ENCODE results near the gene ANKUB1.

DNA sequence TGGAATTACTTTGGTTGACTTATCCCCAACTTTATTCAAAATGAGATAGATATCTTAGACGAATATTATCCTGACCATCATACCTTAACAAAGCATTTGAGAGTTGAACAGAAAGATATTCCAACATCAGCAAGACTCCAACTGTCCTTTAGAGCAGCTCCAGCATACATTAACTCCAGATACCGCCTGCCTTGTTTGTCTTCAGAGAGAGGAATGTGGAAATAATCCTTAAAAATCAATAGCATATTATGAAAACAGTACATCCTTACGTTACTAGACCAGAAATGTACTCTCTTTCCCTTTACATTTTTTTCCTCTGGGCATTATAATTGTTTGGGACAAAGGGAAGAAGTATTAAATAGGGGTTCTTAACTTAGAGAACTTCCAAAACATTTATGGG lies 1.7 kb downstream of the ANKUB1 start:
- TF ChIP-seq MYC (IDR thresholded peaks at IDR 0.05; ENCODE audit: borderline replicate concordance, low read length) (no peak), RCOR1 (IDR thresholded peaks at IDR 0.05; ENCODE audit: low read depth, low read length) (no peak), RFX5 (IDR thresholded peaks at IDR 0.05) (no peak), POLR2A (IDR thresholded peaks at IDR 0.05; ENCODE audit: low read length) (no peak), RNF2 (IDR thresholded peaks at IDR 0.05; ENCODE audit: borderline replicate concordance, low read depth) (no peak), JUN (IDR thresholded peaks at IDR 0.05) (no peak), HOXA7 (CRISPR knock-in tag; IDR thresholded peaks at IDR 0.05) (no peak), CHD2 (IDR thresholded peaks at IDR 0.05; ENCODE audit: low read length, partially characterized antibody) (no peak)
- TF ChIP-seq, protein P1, sequence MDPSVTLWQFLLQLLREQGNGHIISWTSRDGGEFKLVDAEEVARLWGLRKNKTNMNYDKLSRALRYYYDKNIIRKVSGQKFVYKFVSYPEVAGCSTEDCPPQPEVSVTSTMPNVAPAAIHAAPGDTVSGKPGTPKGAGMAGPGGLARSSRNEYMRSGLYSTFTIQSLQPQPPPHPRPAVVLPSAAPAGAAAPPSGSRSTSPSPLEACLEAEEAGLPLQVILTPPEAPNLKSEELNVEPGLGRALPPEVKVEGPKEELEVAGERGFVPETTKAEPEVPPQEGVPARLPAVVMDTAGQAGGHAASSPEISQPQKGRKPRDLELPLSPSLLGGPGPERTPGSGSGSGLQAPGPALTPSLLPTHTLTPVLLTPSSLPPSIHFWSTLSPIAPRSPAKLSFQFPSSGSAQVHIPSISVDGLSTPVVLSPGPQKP (IDR thresholded peaks at IDR 0.05; ENCODE audit: low read depth, low read length) = no peak
- TF ChIP-seq, protein P2, sequence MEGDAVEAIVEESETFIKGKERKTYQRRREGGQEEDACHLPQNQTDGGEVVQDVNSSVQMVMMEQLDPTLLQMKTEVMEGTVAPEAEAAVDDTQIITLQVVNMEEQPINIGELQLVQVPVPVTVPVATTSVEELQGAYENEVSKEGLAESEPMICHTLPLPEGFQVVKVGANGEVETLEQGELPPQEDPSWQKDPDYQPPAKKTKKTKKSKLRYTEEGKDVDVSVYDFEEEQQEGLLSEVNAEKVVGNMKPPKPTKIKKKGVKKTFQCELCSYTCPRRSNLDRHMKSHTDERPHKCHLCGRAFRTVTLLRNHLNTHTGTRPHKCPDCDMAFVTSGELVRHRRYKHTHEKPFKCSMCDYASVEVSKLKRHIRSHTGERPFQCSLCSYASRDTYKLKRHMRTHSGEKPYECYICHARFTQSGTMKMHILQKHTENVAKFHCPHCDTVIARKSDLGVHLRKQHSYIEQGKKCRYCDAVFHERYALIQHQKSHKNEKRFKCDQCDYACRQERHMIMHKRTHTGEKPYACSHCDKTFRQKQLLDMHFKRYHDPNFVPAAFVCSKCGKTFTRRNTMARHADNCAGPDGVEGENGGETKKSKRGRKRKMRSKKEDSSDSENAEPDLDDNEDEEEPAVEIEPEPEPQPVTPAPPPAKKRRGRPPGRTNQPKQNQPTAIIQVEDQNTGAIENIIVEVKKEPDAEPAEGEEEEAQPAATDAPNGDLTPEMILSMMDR (IDR thresholded peaks at IDR 0.05) = no peak
- TF ChIP-seq, protein P3, sequence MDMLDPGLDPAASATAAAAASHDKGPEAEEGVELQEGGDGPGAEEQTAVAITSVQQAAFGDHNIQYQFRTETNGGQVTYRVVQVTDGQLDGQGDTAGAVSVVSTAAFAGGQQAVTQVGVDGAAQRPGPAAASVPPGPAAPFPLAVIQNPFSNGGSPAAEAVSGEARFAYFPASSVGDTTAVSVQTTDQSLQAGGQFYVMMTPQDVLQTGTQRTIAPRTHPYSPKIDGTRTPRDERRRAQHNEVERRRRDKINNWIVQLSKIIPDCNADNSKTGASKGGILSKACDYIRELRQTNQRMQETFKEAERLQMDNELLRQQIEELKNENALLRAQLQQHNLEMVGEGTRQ (IDR thresholded peaks at IDR 0.05) = no peak
- TF ChIP-seq, protein P4, sequence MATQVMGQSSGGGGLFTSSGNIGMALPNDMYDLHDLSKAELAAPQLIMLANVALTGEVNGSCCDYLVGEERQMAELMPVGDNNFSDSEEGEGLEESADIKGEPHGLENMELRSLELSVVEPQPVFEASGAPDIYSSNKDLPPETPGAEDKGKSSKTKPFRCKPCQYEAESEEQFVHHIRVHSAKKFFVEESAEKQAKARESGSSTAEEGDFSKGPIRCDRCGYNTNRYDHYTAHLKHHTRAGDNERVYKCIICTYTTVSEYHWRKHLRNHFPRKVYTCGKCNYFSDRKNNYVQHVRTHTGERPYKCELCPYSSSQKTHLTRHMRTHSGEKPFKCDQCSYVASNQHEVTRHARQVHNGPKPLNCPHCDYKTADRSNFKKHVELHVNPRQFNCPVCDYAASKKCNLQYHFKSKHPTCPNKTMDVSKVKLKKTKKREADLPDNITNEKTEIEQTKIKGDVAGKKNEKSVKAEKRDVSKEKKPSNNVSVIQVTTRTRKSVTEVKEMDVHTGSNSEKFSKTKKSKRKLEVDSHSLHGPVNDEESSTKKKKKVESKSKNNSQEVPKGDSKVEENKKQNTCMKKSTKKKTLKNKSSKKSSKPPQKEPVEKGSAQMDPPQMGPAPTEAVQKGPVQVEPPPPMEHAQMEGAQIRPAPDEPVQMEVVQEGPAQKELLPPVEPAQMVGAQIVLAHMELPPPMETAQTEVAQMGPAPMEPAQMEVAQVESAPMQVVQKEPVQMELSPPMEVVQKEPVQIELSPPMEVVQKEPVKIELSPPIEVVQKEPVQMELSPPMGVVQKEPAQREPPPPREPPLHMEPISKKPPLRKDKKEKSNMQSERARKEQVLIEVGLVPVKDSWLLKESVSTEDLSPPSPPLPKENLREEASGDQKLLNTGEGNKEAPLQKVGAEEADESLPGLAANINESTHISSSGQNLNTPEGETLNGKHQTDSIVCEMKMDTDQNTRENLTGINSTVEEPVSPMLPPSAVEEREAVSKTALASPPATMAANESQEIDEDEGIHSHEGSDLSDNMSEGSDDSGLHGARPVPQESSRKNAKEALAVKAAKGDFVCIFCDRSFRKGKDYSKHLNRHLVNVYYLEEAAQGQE (IDR thresholded peaks at IDR 0.05) = no peak
